ENCODE data around the gene EDEM1. TPM values are rescaled to one million over a fixed set of nuclear protein-coding genes. Genes with fewer than 3 reads are reported as not detected.
A peak's percentile ranks its signal among the peaks of the same experiment; 100 is the strongest.

Gene EDEM1
- total and polyA plus RNA-seq, 4 donors: 12.8 to 132 (median 54.3) TPM

DNA sequence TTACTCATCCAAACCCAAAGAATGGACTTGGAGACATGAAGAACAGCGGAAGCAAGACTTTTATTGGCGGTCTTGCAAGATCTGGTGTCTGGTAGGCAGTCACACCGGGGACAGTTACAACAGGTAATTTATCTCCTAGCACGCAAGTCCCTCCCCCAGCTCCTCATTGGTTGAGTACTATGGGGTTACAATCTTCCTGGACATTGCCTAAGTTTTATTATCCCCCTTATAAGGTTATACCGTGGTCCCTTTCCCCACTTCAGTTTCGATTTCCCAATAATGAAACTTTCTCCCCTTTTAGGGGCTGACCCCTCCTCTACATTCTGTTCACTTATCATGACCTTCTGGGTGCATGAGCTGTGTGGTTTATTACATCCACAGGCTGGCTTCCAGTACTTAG, 46.7 kb upstream of the EDEM1 start:
- no peak for ATAC-seq (ENCODE audit: insufficient read depth, low FRiP score)
- 88% methylated on average over 6 of the region's 6 CpGs for WGBS, 2 donors
- Histone ChIP-seq H3K36me3 (ENCODE audit: control insufficient read depth in 4 of 4, insufficient read depth in 4 of 4, low read length in 4 of 4) (peaks cover 0 to 14% (median 2%) of the 10 kb centered on the region in 4 donors), H3K27ac (ENCODE audit: low read depth in 1 of 2, low read length in 1 of 2) (no peak overlapping the region), H3K9me3 (ENCODE audit: control insufficient read depth in 4 of 4, insufficient read depth in 3 of 4, low read length in 3 of 4) (peaks cover 0 to 13% (median 3%) of the 10 kb centered on the region in 4 donors), H3K27me3 (ENCODE audit: control insufficient read depth in 3 of 3, insufficient read depth in 3 of 3, low read length in 2 of 3) (no peaks in the 10 kb centered on the region), H3K4me1 (ENCODE audit: control insufficient read depth in 5 of 5, insufficient read depth in 5 of 5, low read length in 5 of 5) (peaks cover 3 to 37% (median 8%) of the 10 kb centered on the region in 5 donors), H3K9ac (ENCODE audit: insufficient read depth in 1 of 2, low read length in 2 of 2) (no peak overlapping the region), H3K4me3 (no peak overlapping the region)
- TF ChIP-seq, protein P1, sequence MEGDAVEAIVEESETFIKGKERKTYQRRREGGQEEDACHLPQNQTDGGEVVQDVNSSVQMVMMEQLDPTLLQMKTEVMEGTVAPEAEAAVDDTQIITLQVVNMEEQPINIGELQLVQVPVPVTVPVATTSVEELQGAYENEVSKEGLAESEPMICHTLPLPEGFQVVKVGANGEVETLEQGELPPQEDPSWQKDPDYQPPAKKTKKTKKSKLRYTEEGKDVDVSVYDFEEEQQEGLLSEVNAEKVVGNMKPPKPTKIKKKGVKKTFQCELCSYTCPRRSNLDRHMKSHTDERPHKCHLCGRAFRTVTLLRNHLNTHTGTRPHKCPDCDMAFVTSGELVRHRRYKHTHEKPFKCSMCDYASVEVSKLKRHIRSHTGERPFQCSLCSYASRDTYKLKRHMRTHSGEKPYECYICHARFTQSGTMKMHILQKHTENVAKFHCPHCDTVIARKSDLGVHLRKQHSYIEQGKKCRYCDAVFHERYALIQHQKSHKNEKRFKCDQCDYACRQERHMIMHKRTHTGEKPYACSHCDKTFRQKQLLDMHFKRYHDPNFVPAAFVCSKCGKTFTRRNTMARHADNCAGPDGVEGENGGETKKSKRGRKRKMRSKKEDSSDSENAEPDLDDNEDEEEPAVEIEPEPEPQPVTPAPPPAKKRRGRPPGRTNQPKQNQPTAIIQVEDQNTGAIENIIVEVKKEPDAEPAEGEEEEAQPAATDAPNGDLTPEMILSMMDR (IDR thresholded peaks at IDR 0.05; ENCODE audit: control extremely low read depth, extremely low read depth): no peak
- DNase-seq: no peak

DNA sequence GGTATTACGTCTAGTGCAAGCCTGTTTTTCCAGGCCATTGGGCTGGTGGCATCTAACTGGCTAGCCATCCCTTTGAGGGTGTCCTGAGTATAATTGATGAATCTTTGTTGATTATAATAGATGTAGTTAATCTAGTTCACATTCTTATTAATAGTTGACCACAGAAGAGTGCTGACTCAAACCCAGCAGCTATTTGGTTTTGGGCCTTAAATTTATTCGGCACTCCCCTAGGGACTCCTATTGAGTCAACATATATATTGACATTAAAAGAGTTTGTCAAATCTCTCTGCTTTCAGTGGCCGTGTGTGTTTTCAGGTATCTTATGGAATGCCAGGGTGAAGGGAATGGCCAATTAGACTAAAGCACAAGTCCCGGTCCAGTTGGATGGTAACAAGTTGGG, 45.7 kb upstream of the EDEM1 start:
- DNase-seq (no peak), ATAC-seq (ENCODE audit: insufficient read depth, low FRiP score) (no peak)
- Histone ChIP-seq H3K4me1 (ENCODE audit: control insufficient read depth in 5 of 5, insufficient read depth in 5 of 5, low read length in 5 of 5) (peaks cover 3 to 32% (median 8%) of the 10 kb centered on the region in 5 donors), H3K27ac (ENCODE audit: low read depth in 1 of 2, low read length in 1 of 2) (no peak overlapping the region), H3K36me3 (ENCODE audit: control insufficient read depth in 4 of 4, insufficient read depth in 4 of 4, low read length in 4 of 4) (peaks cover 0 to 14% (median 2%) of the 10 kb centered on the region in 4 donors), H3K27me3 (ENCODE audit: control insufficient read depth in 3 of 3, insufficient read depth in 3 of 3, low read length in 2 of 3) (no peaks in the 10 kb centered on the region), H3K9me3 (ENCODE audit: control insufficient read depth in 4 of 4, insufficient read depth in 3 of 4, low read length in 3 of 4) (peaks cover 0 to 13% (median 3%) of the 10 kb centered on the region in 4 donors), H3K9ac (ENCODE audit: insufficient read depth in 1 of 2, low read length in 2 of 2) (no peak overlapping the region), H3K4me3 (no peak overlapping the region)
- TF ChIP-seq, protein P1 (IDR thresholded peaks at IDR 0.05; ENCODE audit: control extremely low read depth, extremely low read depth): no peak
- 93% methylated on average over 4 of the region's 4 CpGs for WGBS, 2 donors

DNA sequence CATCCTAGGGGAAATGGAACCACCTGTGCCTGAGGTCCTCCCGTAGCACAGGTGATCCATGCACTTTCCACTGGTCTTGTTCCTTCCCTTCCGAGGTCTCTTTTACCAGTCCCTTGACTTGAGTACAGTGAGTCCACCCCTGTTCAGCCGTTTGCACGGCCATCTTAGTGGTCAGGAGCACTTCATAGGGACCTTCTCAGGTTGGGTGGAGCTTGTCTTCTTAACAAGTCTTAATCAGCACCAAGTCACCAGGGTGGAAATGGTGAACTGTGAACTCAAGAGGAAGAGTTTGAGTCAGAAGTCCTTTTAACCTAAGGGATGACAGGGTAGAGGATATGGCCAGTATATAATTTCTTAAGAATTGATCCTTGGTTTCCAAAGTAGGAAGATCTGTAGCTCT, 44.0 kb upstream of the EDEM1 start:
- WGBS, 2 donors: 96 to 99% methylated on average over 4 of the region's 4 CpGs
- TF ChIP-seq, protein P1 (IDR thresholded peaks at IDR 0.05; ENCODE audit: control extremely low read depth, extremely low read depth): no peak
- H3K4me3 ChIP-seq: no peak overlapping the region
- H3K4me1 ChIP-seq (ENCODE audit: control insufficient read depth in 5 of 5, insufficient read depth in 5 of 5, low read length in 5 of 5): peaks cover 0 to 22% (median 7%) of the 10 kb centered on the region in 5 donors
- peak overlapping the region in 1 of 2 donors; percentile 6 for H3K27ac ChIP-seq (ENCODE audit: low read depth in 1 of 2, low read length in 1 of 2)
- DNase-seq: no peak
- peaks cover 0 to 13% (median 3%) of the 10 kb centered on the region in 4 donors for H3K9me3 ChIP-seq (ENCODE audit: control insufficient read depth in 4 of 4, insufficient read depth in 3 of 4, low read length in 3 of 4)
- ATAC-seq (ENCODE audit: insufficient read depth, low FRiP score): no peak
- no peak overlapping the region for H3K9ac ChIP-seq (ENCODE audit: insufficient read depth in 1 of 2, low read length in 2 of 2)
- no peaks in the 10 kb centered on the region for H3K27me3 ChIP-seq (ENCODE audit: control insufficient read depth in 3 of 3, insufficient read depth in 3 of 3, low read length in 2 of 3)
- peaks cover 0 to 14% (median 2%) of the 10 kb centered on the region in 4 donors for H3K36me3 ChIP-seq (ENCODE audit: control insufficient read depth in 4 of 4, insufficient read depth in 4 of 4, low read length in 4 of 4)
